GM12878 (cell line): ENCODE data around the gene SPAG16. TPM values are rescaled to one million over a fixed set of nuclear protein-coding genes. Genes with fewer than 3 reads are reported as not detected.

ENCODE experiments used
- ATF3 ChIP-seq: IDR thresholded peaks from 2 replicates; pipeline ENCODE4 v1.6.1; 2011; ENCODE audit warnings: low read depth, mild to moderate bottlenecking, low read length, moderate library complexity, borderline replicate concordance; ENCODE audit errors: extremely low read depth
- ESRRA ChIP-seq: IDR thresholded peaks from 2 replicates; pipeline ENCODE4 v1.6.1; 2012; ENCODE audit warnings: mild to moderate bottlenecking, low read length, improper control_type of control experiment
- JUNB ChIP-seq: IDR thresholded peaks from 2 replicates; pipeline ENCODE4 v1.6.1; 2016; ENCODE audit warnings: antibody characterized with exemption, mild to moderate bottlenecking
- JUND ChIP-seq: IDR thresholded peaks from 2 replicates; pipeline ENCODE4 v1.6.1; 2012; ENCODE audit warnings: low read depth, mild to moderate bottlenecking, low read length, improper control_type of control experiment, moderate library complexity
- MEF2B ChIP-seq: fragments of 450-650 bp; IDR thresholded peaks from 2 replicates; pipeline ENCODE4 v1.6.1; 2018; ENCODE audit warnings: mild to moderate bottlenecking, moderate library complexity; ENCODE audit not compliant: partially characterized antibody, poor library complexity, severe bottlenecking
- MYC ChIP-seq: IDR thresholded peaks from 2 replicates; pipeline ENCODE4 v1.6.1; 2011; ENCODE audit warnings: mild to moderate bottlenecking, low read length, moderate library complexity, inconsistent platforms; ENCODE audit not compliant: insufficient read depth, insufficient replicate concordance, insufficient read length, severe bottlenecking
- NR2C2 ChIP-seq: IDR thresholded peaks from 2 replicates; pipeline ENCODE4 v1.6.1; 2011; ENCODE audit warnings: borderline replicate concordance, low read depth; ENCODE audit not compliant: control insufficient read depth, insufficient read length
- RELB ChIP-seq: fragments of 450-650 bp; IDR thresholded peaks from 2 replicates; pipeline ENCODE4 v1.6.1; 2017; ENCODE audit warnings: low read depth, mild to moderate bottlenecking, moderate library complexity
- TBL1XR1 ChIP-seq: IDR thresholded peaks from 2 replicates; pipeline ENCODE4 v1.6.1; 2012; ENCODE audit warnings: low read depth, low read length, improper control_type of control experiment
- ZBTB33 ChIP-seq: fragments of 450-650 bp; IDR thresholded peaks from 2 replicates; pipeline ENCODE4 v1.6.1; 2017; ENCODE audit warnings: mild to moderate bottlenecking
- polyA plus RNA-seq, 11 experiments: library from polyadenylated mRNA; depleted of rRNA in 4 of 11; unstranded in 6 of 11; stranded (reverse) in 5 of 11; fragments of >200 nt; fragmentation: Nextera tagmentation in 4 of 11; fragmentation: Illumina TruSeq in 1 of 11; extraction: Ambion mirVana in 4 of 11; extraction: Trizol in 1 of 11; gene quantifications; 1 replicate in 1 of 11; 2 replicates in 10 of 11; pipeline versions ENCODE4 v1.2.1 to v1.2.3, GENCODE V29; 2011 to 2016; ENCODE audit warnings: inconsistent platforms in 2 of 11, missing spikeins in 2 of 11, low read depth in 1 of 11
- total RNA-seq, 4 experiments: library from RNA; depleted of rRNA in 3 of 4; stranded (reverse); fragments of >200 nt in 3 of 4; fragmentation: Illumina TruSeq in 1 of 4; extraction: Trizol in 1 of 4; gene quantifications; 2 replicates each; pipeline versions ENCODE4 v1.2.1 to v1.2.3, GENCODE V29; 2013 to 2021
- TF ChIP-seq, protein P1 (sequence below): fragments of 450-650 bp; IDR thresholded peaks from 2 replicates; pipeline ENCODE4 v1.6.1; 2017; ENCODE audit warnings: antibody characterized with exemption, mild to moderate bottlenecking, moderate library complexity
- TF ChIP-seq, protein P2 (sequence below): fragments of 450-650 bp; IDR thresholded peaks from 2 replicates; pipeline ENCODE4 v1.6.1; 2017; ENCODE audit warnings: mild to moderate bottlenecking, moderate library complexity

The SPAG16 gene
- total and polyA plus RNA-seq, 10 of the 15 experiments (the other 5 are each of a cell fraction or from before 2014, with no cell fraction given): 6.0 to 25.0 (median 15.2) TPM

DNA sequence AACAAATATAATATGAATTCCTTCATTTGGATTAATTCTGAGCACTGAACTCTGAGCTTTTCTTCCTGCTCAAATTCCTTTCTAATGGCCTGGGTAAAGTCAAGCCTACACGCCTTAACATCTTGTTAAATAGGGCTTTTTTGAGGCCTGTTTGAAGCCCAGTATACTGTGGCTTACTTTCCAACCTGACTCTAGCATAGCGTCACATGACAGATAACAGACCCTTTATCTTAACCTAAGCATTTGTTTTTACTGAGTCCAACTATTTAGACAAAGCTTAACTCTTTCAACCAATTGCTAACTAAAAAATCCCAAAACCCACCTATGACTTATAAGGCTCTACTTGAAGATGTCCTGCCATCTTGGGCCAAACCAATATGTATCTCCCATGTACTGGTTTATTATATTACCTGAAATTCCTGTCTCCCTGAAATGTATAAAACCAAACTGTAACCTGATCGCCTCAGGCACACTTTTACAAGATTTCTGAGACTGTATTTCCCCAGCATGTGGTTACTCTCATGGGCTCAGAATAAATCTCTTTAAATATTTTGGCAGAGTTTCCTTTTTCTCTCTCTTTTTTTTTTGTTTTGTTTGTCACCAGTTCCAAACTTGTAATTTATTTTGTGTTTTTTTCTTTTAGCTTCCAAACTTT, 855.5 kb downstream of the SPAG16 start (continued):
- no peak for TF ChIP-seq NR2C2
- no peak for TF ChIP-seq MEF2B
- TF ChIP-seq, protein P1, sequence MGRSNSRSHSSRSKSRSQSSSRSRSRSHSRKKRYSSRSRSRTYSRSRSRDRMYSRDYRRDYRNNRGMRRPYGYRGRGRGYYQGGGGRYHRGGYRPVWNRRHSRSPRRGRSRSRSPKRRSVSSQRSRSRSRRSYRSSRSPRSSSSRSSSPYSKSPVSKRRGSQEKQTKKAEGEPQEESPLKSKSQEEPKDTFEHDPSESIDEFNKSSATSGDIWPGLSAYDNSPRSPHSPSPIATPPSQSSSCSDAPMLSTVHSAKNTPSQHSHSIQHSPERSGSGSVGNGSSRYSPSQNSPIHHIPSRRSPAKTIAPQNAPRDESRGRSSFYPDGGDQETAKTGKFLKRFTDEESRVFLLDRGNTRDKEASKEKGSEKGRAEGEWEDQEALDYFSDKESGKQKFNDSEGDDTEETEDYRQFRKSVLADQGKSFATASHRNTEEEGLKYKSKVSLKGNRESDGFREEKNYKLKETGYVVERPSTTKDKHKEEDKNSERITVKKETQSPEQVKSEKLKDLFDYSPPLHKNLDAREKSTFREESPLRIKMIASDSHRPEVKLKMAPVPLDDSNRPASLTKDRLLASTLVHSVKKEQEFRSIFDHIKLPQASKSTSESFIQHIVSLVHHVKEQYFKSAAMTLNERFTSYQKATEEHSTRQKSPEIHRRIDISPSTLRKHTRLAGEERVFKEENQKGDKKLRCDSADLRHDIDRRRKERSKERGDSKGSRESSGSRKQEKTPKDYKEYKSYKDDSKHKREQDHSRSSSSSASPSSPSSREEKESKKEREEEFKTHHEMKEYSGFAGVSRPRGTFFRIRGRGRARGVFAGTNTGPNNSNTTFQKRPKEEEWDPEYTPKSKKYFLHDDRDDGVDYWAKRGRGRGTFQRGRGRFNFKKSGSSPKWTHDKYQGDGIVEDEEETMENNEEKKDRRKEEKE: no peak
- TF ChIP-seq RELB: no peak
- TF ChIP-seq, protein P2, sequence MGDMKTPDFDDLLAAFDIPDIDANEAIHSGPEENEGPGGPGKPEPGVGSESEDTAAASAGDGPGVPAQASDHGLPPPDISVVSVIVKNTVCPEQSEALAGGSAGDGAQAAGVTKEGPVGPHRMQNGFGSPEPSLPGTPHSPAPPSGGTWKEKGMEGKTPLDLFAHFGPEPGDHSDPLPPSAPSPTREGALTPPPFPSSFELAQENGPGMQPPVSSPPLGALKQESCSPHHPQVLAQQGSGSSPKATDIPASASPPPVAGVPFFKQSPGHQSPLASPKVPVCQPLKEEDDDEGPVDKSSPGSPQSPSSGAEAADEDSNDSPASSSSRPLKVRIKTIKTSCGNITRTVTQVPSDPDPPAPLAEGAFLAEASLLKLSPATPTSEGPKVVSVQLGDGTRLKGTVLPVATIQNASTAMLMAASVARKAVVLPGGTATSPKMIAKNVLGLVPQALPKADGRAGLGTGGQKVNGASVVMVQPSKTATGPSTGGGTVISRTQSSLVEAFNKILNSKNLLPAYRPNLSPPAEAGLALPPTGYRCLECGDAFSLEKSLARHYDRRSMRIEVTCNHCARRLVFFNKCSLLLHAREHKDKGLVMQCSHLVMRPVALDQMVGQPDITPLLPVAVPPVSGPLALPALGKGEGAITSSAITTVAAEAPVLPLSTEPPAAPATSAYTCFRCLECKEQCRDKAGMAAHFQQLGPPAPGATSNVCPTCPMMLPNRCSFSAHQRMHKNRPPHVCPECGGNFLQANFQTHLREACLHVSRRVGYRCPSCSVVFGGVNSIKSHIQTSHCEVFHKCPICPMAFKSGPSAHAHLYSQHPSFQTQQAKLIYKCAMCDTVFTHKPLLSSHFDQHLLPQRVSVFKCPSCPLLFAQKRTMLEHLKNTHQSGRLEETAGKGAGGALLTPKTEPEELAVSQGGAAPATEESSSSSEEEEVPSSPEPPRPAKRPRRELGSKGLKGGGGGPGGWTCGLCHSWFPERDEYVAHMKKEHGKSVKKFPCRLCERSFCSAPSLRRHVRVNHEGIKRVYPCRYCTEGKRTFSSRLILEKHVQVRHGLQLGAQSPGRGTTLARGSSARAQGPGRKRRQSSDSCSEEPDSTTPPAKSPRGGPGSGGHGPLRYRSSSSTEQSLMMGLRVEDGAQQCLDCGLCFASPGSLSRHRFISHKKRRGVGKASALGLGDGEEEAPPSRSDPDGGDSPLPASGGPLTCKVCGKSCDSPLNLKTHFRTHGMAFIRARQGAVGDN: no peak
- TF ChIP-seq ATF3: no peak
- TF ChIP-seq TBL1XR1: no peak
- TF ChIP-seq ESRRA: no peak
- no peak for TF ChIP-seq MYC
- TF ChIP-seq JUND: no peak
- no peak for TF ChIP-seq JUNB
- no peak for TF ChIP-seq ZBTB33
- TF ChIP-seq, all 136 proteins: peak for 0
